Bronchial epithelial cell (primary cell): ENCODE data around the gene DNTT. TPM values are rescaled to one million over a fixed set of nuclear protein-coding genes. Genes with fewer than 3 reads are reported as not detected.

Experiments
- DNase-seq: peaks from one replicate; pipeline ENCODE4 v3.0.0-alpha.2; 2010; ENCODE audit warnings: low read depth
- FAIRE-seq: peaks from 2 replicates; lab custom pipeline; 2011; peaks lifted over from hg19 to GRCh38; lab: Jason Lieb, UNC
- H3K27me3 ChIP-seq: 2 replicates; pipeline ENCODE4 v1.5.1; 2011; ENCODE audit warnings: low read length; ENCODE audit not compliant: control insufficient read depth, insufficient read depth
- H3K36me3 ChIP-seq: 2 replicates; pipeline ENCODE4 v1.5.1; 2011; ENCODE audit warnings: low read length; ENCODE audit not compliant: control insufficient read depth, insufficient read depth
- H3K4me3 ChIP-seq: 2 replicates; pipeline ENCODE4 v1.5.1; 2011; ENCODE audit warnings: mild to moderate bottlenecking, low read depth, low read length, control low read depth
- CTCF ChIP-seq: IDR thresholded peaks from 2 replicates; pipeline ENCODE4 v1.5.1; 2011; ENCODE audit warnings: mild to moderate bottlenecking, moderate library complexity, low read length, control low read depth, inconsistent platforms; ENCODE audit not compliant: insufficient read depth, severe bottlenecking
- total RNA-seq: library from RNA; depleted of rRNA; stranded (reverse); fragments of >200 nt; gene quantifications from 2 replicates; pipeline ENCODE4 v1.2.1, GENCODE V29; 2014

The DNTT gene
- total RNA-seq, 1 donor from 2014 or later: not detected

GRCh38 chr10:96374004-96374403, 69.8 kb downstream of the DNTT start:
- FAIRE-seq (no peak), DNase-seq (no peak)
- Histone ChIP-seq H3K4me3 (no peak overlapping the region), H3K27me3 (no peaks in the 10 kb centered on the region), H3K36me3 (no peaks in the 10 kb centered on the region)
- TF ChIP-seq CTCF: no peak

- no peak for DNase-seq
- H3K4me3 ChIP-seq: peak overlapping the region; percentile 37
- no peaks in the 10 kb centered on the region for H3K36me3 ChIP-seq
- FAIRE-seq: no peak
- no peaks in the 10 kb centered on the region for H3K27me3 ChIP-seq
- TF ChIP-seq CTCF: no peak
These were observed 70.4 kb downstream of the DNTT start for GRCh38 chr10:96374639-96374984.

GRCh38 chr10:96374985-96375830, 71.0 kb downstream of the DNTT start:
- H3K36me3 ChIP-seq: no peaks in the 10 kb centered on the region

GRCh38 chr10:96376483-96376882, 72.2 kb downstream of the DNTT start:
- FAIRE-seq: no peak
- H3K27me3 ChIP-seq: no peaks in the 10 kb centered on the region
- DNase-seq: peak; percentile 12
- H3K36me3 ChIP-seq: no peaks in the 10 kb centered on the region
- TF ChIP-seq CTCF: no peak
- no peak overlapping the region for H3K4me3 ChIP-seq

More at GRCh38 chr10:96374985-96375830, 71.0 kb downstream of the DNTT start:
- TF ChIP-seq CTCF: peak; percentile 99
- peak overlapping the region; percentile 37 for H3K4me3 ChIP-seq
- DNase-seq (peak; percentile 79), FAIRE-seq (peak; percentile 58)
- no peaks in the 10 kb centered on the region for H3K27me3 ChIP-seq

GRCh38 chr10:96377816-96378294, 73.6 kb downstream of the DNTT start:
- no peak for DNase-seq
- no peak for FAIRE-seq
- H3K27me3 ChIP-seq: no peaks in the 10 kb centered on the region
- no peak overlapping the region for H3K4me3 ChIP-seq
- TF ChIP-seq CTCF: no peak
- H3K36me3 ChIP-seq: no peaks in the 10 kb centered on the region
